Common myeloid progenitor, CD34-positive (primary cell): ENCODE measurements around the gene TBC1D9.

Source experiments
- CTCF ChIA-PET: fragments of 350-600 bp; sonication (Branson Sonifier 250); formaldehyde crosslinking; loops from one replicate; lab custom pipeline; 2021; ENCODE audit warnings: antibody characterized with exemption; lab: Charles Lee
- POLR2A ChIA-PET: fragments of 350-600 bp; sonication (Branson Sonifier 250); formaldehyde crosslinking; loops from one replicate; lab custom pipeline; 2021; ENCODE audit warnings: antibody characterized with exemption; lab: Charles Lee
- DNase-seq, 3 donors: peaks; one replicate each; pipeline versions ENCODE4 v3.0.0 to v3.0.0-alpha.2; 2013
- H3K27ac ChIP-seq, 2 experiments: 1 replicate in 1 of 2; 2 replicates in 1 of 2; pipeline ENCODE4 v1.7.0; 2013; ENCODE audit warnings: inconsistent platforms in 2 of 2, low read length in 2 of 2, mild to moderate bottlenecking in 2 of 2, low read depth in 1 of 2, moderate library complexity in 1 of 2; ENCODE audit not compliant: severe bottlenecking in 2 of 2, insufficient read depth in 1 of 2, poor library complexity in 1 of 2
- H3K27me3 ChIP-seq, 5 experiments: replicated peaks in 2 of 5; 1 replicate in 3 of 5; 2 replicates in 2 of 5; pipeline versions ENCODE4 v1.6.1 to v1.7.0; 2013; ENCODE audit warnings: low read length in 4 of 5, mild to moderate bottlenecking in 2 of 5, moderate library complexity in 2 of 5, inconsistent platforms in 1 of 5; ENCODE audit not compliant: insufficient read depth in 5 of 5, control insufficient read depth in 4 of 5
- H3K36me3 ChIP-seq, 4 experiments: 1 replicate in 2 of 4; 2 replicates in 2 of 4; pipeline versions ENCODE4 v1.6.1 to v1.7.0; 2013; ENCODE audit warnings: low read length in 3 of 4, control low read depth in 1 of 4, mild to moderate bottlenecking in 1 of 4; ENCODE audit not compliant: control insufficient read depth in 4 of 4, insufficient read depth in 4 of 4
- H3K4me1 ChIP-seq, 4 experiments: 1 replicate in 3 of 4; 2 replicates in 1 of 4; pipeline versions ENCODE4 v1.6.1 to v1.7.1; 2013; ENCODE audit warnings: low read length in 3 of 4, mild to moderate bottlenecking in 3 of 4, control low read depth in 1 of 4, inconsistent platforms in 1 of 4, moderate library complexity in 1 of 4; ENCODE audit not compliant: control insufficient read depth in 4 of 4, insufficient read depth in 4 of 4; ENCODE audit errors: control extremely low read depth in 1 of 4
- H3K4me3 ChIP-seq, 7 experiments: 1 replicate in 4 of 7; 2 replicates in 3 of 7; pipeline versions ENCODE4 v1.5.1 to v1.7.0; 2013; ENCODE audit warnings: mild to moderate bottlenecking in 7 of 7, low read length in 6 of 7, moderate library complexity in 6 of 7, inconsistent platforms in 2 of 7, low read depth in 2 of 7, control low read depth in 1 of 7; ENCODE audit not compliant: insufficient read depth in 4 of 7, control insufficient read depth in 1 of 7; ENCODE audit errors: extremely low read depth in 1 of 7
- H3K9me3 ChIP-seq, 5 experiments: 1 replicate in 4 of 5; 2 replicates in 1 of 5; pipeline versions ENCODE4 v1.6.1 to v1.7.1; 2013; ENCODE audit warnings: low read length in 4 of 5, mild to moderate bottlenecking in 2 of 5, inconsistent platforms in 1 of 5, low read depth in 1 of 5, moderate library complexity in 1 of 5; ENCODE audit not compliant: control insufficient read depth in 4 of 5, insufficient read depth in 2 of 5; ENCODE audit errors: control extremely low read depth in 1 of 5
- WGBS: methylation state at CpG from one replicate; pipeline ENCODE4 v1.1.5; 2013; ENCODE audit not compliant: insufficient coverage; 5-methylcytosine and 5-hydroxymethylcytosine counted together

TBC1D9 gene

GRCh38 chr4:140640150-140640748, 115.9 kb downstream of the TBC1D9 start:
- H3K9me3 ChIP-seq: no peaks in the 10 kb centered on the region
- H3K4me3 ChIP-seq: no peak overlapping the region
- no peaks in the 10 kb centered on the region for H3K36me3 ChIP-seq
- ChIA-PET POLR2A (no interaction called here), CTCF (interaction anchor here (1.0 to 2.2 kb wide), 3 partner anchors 31 to 280 kb away, joined by 4 to 6 read pairs (median 5); no protein-coding TSS in a partner anchor)
- H3K27me3 ChIP-seq: no peaks in the 10 kb centered on the region
- no peak overlapping the region for H3K27ac ChIP-seq
- DNase-seq: no peak
- H3K4me1 ChIP-seq: no peaks in the 10 kb centered on the region
- WGBS: 84% methylated on average over 2 of the region's 6 CpGs

- ChIA-PET POLR2A (interaction anchor here (0.7 kb wide), 1 partner anchor 289 kb away, joined by 3 read pairs; no protein-coding TSS in a partner anchor), CTCF (interaction anchor here (0.5 to 5.4 kb wide), 6 partner anchors 20 to 800 kb away, joined by 3 to 22 read pairs (median 4); no protein-coding TSS in a partner anchor)
- H3K4me1 ChIP-seq: no peaks in the 10 kb centered on the region
- H3K4me3 ChIP-seq: no peak overlapping the region
- DNase-seq: no peak
- no peaks in the 10 kb centered on the region for H3K27me3 ChIP-seq
- H3K36me3 ChIP-seq: no peaks in the 10 kb centered on the region
- 99% methylated on average over 6 of the region's 7 CpGs for WGBS
- H3K27ac ChIP-seq: no peak overlapping the region
- H3K9me3 ChIP-seq: no peaks in the 10 kb centered on the region
Observed at GRCh38 chr4:140639066-140639465, 117.1 kb downstream of the TBC1D9 start.

GRCh38 chr4:140637836-140638235, 118.3 kb downstream of the TBC1D9 start:
- peak; percentile 49 to 70 (median 69) for DNase-seq
- ChIA-PET POLR2A (no interaction called here), CTCF (interaction anchor here (1.0 to 5.4 kb wide), 3 partner anchors 9 to 113 kb away, joined by 3 to 22 read pairs (median 9); partner anchors contain the start of gene ELMOD2)

GRCh38 chr4:140635606-140636005, 120.6 kb downstream of the TBC1D9 start:
- Histone ChIP-seq H3K9me3 (no peaks in the 10 kb centered on the region), H3K4me3 (no peak overlapping the region), H3K27ac (no peak overlapping the region), H3K4me1 (no peaks in the 10 kb centered on the region), H3K27me3 (no peaks in the 10 kb centered on the region), H3K36me3 (no peaks in the 10 kb centered on the region)
- POLR2A ChIA-PET: no interaction called here
- WGBS: 94% methylated on average over 4 of the region's 6 CpGs
- CTCF ChIA-PET: interaction anchor here (1.0 to 5.4 kb wide), 2 partner anchors 17 to 268 kb away, joined by 3 to 22 read pairs; no protein-coding TSS in a partner anchor
- no peak for DNase-seq

More at GRCh38 chr4:140637836-140638235, 118.3 kb downstream of the TBC1D9 start:
- WGBS: 39% methylated on average over 3 of the region's 6 CpGs
- Histone ChIP-seq H3K4me3 (no peak overlapping the region), H3K27ac (no peak overlapping the region), H3K27me3 (no peaks in the 10 kb centered on the region), H3K9me3 (no peaks in the 10 kb centered on the region), H3K4me1 (no peaks in the 10 kb centered on the region), H3K36me3 (no peaks in the 10 kb centered on the region)

- CTCF ChIA-PET: interaction anchor here (1.0 to 5.4 kb wide), 2 partner anchors 13 to 15 kb away, joined by 3 to 22 read pairs; no protein-coding TSS in a partner anchor
- WGBS: 100% methylated on average over 9 of the region's 10 CpGs
Observed at GRCh38 chr4:140633951-140634350, 122.2 kb downstream of the TBC1D9 start.

GRCh38 chr4:140633124-140633523, 123.1 kb downstream of the TBC1D9 start:
- POLR2A ChIA-PET: no interaction called here
- Histone ChIP-seq H3K36me3 (no peaks in the 10 kb centered on the region), H3K4me3 (no peak overlapping the region), H3K27me3 (no peaks in the 10 kb centered on the region), H3K27ac (no peak overlapping the region), H3K9me3 (no peaks in the 10 kb centered on the region), H3K4me1 (no peaks in the 10 kb centered on the region)
- CTCF ChIA-PET: interaction anchor here (1.2 to 1.6 kb wide), 2 partner anchors 12 to 273 kb away, joined by 3 to 4 read pairs; no protein-coding TSS in a partner anchor
- WGBS: 100% methylated on average over 1 of the region's 2 CpGs
- DNase-seq: no peak

More at GRCh38 chr4:140633951-140634350, 122.2 kb downstream of the TBC1D9 start:
- no peaks in the 10 kb centered on the region for H3K9me3 ChIP-seq
- H3K27me3 ChIP-seq: no peaks in the 10 kb centered on the region
- POLR2A ChIA-PET: no interaction called here
- no peak overlapping the region for H3K4me3 ChIP-seq
- no peak for DNase-seq
- H3K27ac ChIP-seq: no peak overlapping the region
- no peaks in the 10 kb centered on the region for H3K36me3 ChIP-seq
- no peaks in the 10 kb centered on the region for H3K4me1 ChIP-seq

- Histone ChIP-seq H3K4me1 (no peaks in the 10 kb centered on the region), H3K4me3 (no peak overlapping the region), H3K9me3 (no peaks in the 10 kb centered on the region), H3K36me3 (no peaks in the 10 kb centered on the region), H3K27ac (no peak overlapping the region), H3K27me3 (no peaks in the 10 kb centered on the region)
- ChIA-PET POLR2A (no interaction called here), CTCF (no interaction called here)
- DNase-seq: no peak
- WGBS: 95% methylated on average over 2 of the region's 4 CpGs
Observed at GRCh38 chr4:140630246-140630645, 125.9 kb downstream of the TBC1D9 start.
